GM23338 (cell line): Measurements from ENCODE around the gene CXXC5. TPM values are rescaled to one million over a fixed set of nuclear protein-coding genes. Genes with fewer than 3 reads are reported as not detected.

ENCODE experiments used
- CREB1 ChIP-seq: fragments of 250-450 bp; sonication (Bioruptor Pico); IDR thresholded peaks from 2 replicates; pipeline ENCODE4 v1.5.0; 2020; ENCODE audit warnings: low read depth, mild to moderate bottlenecking, moderate library complexity
- EZH2phosphoT487 ChIP-seq: fragments of 200-600 bp; sonication (generic); IDR thresholded peaks from one replicate; pipeline ENCODE4 v1.8.1; 2018; ENCODE audit warnings: antibody characterized with exemption; ENCODE audit not compliant: unreplicated experiment
- JUNB ChIP-seq: IDR thresholded peaks from one replicate; pipeline ENCODE4 v1.6.1; 2016; ENCODE audit warnings: antibody characterized with exemption; ENCODE audit not compliant: unreplicated experiment
- NANOG ChIP-seq: IDR thresholded peaks from 2 replicates; pipeline ENCODE4 v1.6.1; 2016; ENCODE audit warnings: antibody characterized with exemption, borderline replicate concordance
- POLR2AphosphoS5 ChIP-seq: IDR thresholded peaks from 2 replicates; pipeline ENCODE4 v1.6.1; 2016; ENCODE audit warnings: antibody characterized with exemption, low read depth
- REST ChIP-seq: IDR thresholded peaks from one replicate; pipeline ENCODE4 v1.6.1; 2018; ENCODE audit warnings: antibody characterized with exemption; ENCODE audit not compliant: unreplicated experiment
- STAT1 ChIP-seq: IDR thresholded peaks from one replicate; pipeline ENCODE4 v1.6.1; 2016; ENCODE audit warnings: antibody characterized with exemption; ENCODE audit not compliant: unreplicated experiment
- ZNF114 ChIP-seq: fragments of 250-450 bp; sonication (Bioruptor Pico); IDR thresholded peaks from 2 replicates; pipeline ENCODE4 v1.5.0; 2020; ENCODE audit warnings: mild to moderate bottlenecking, moderate library complexity
- polyA plus RNA-seq: library from polyadenylated mRNA; unstranded; fragments of >200 nt; fragmentation: Nextera tagmentation; extraction: Ambion mirVana; gene quantifications from 2 replicates; pipeline ENCODE4 v1.2.1, GENCODE V29; 2016
- total RNA-seq: library from RNA; depleted of rRNA; stranded (reverse); fragments of >200 nt; shearing (Covaris generic); gene quantifications from 2 replicates; pipeline ENCODE4 v1.2.3, GENCODE V29; 2014
- TF ChIP-seq, protein P1 (sequence below): fragments of 250-450 bp; sonication (Bioruptor Pico); IDR thresholded peaks from 2 replicates; pipeline ENCODE4 v1.5.0; 2020; ENCODE audit warnings: mild to moderate bottlenecking, moderate library complexity

Gene CXXC5
- total and polyA plus RNA-seq, 2 experiments from 2014 or later, result 63.3 to 111 TPM

DNA sequence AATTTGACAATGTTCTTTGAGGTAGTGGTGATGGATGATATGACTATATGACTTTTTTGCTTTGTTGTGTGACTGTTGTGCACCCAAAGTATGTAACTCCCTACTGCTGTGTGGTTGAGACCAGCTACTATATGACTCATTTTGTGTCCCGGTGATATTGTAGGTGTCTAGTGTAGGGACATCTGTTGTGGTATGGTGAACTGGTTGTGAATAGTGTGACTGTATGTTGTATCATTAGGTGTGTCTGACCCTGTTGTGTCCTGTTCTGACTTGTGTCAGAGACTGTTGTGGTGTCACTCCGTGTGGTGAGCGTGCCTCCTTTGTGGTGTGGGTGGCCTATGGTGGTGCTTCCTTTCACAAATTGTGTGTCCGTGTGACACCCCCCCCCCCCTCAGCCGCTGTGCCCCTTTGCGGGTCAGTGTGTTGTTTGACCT lies 11.2 kb upstream of the CXXC5 start (continued):
- TF ChIP-seq, protein P1, sequence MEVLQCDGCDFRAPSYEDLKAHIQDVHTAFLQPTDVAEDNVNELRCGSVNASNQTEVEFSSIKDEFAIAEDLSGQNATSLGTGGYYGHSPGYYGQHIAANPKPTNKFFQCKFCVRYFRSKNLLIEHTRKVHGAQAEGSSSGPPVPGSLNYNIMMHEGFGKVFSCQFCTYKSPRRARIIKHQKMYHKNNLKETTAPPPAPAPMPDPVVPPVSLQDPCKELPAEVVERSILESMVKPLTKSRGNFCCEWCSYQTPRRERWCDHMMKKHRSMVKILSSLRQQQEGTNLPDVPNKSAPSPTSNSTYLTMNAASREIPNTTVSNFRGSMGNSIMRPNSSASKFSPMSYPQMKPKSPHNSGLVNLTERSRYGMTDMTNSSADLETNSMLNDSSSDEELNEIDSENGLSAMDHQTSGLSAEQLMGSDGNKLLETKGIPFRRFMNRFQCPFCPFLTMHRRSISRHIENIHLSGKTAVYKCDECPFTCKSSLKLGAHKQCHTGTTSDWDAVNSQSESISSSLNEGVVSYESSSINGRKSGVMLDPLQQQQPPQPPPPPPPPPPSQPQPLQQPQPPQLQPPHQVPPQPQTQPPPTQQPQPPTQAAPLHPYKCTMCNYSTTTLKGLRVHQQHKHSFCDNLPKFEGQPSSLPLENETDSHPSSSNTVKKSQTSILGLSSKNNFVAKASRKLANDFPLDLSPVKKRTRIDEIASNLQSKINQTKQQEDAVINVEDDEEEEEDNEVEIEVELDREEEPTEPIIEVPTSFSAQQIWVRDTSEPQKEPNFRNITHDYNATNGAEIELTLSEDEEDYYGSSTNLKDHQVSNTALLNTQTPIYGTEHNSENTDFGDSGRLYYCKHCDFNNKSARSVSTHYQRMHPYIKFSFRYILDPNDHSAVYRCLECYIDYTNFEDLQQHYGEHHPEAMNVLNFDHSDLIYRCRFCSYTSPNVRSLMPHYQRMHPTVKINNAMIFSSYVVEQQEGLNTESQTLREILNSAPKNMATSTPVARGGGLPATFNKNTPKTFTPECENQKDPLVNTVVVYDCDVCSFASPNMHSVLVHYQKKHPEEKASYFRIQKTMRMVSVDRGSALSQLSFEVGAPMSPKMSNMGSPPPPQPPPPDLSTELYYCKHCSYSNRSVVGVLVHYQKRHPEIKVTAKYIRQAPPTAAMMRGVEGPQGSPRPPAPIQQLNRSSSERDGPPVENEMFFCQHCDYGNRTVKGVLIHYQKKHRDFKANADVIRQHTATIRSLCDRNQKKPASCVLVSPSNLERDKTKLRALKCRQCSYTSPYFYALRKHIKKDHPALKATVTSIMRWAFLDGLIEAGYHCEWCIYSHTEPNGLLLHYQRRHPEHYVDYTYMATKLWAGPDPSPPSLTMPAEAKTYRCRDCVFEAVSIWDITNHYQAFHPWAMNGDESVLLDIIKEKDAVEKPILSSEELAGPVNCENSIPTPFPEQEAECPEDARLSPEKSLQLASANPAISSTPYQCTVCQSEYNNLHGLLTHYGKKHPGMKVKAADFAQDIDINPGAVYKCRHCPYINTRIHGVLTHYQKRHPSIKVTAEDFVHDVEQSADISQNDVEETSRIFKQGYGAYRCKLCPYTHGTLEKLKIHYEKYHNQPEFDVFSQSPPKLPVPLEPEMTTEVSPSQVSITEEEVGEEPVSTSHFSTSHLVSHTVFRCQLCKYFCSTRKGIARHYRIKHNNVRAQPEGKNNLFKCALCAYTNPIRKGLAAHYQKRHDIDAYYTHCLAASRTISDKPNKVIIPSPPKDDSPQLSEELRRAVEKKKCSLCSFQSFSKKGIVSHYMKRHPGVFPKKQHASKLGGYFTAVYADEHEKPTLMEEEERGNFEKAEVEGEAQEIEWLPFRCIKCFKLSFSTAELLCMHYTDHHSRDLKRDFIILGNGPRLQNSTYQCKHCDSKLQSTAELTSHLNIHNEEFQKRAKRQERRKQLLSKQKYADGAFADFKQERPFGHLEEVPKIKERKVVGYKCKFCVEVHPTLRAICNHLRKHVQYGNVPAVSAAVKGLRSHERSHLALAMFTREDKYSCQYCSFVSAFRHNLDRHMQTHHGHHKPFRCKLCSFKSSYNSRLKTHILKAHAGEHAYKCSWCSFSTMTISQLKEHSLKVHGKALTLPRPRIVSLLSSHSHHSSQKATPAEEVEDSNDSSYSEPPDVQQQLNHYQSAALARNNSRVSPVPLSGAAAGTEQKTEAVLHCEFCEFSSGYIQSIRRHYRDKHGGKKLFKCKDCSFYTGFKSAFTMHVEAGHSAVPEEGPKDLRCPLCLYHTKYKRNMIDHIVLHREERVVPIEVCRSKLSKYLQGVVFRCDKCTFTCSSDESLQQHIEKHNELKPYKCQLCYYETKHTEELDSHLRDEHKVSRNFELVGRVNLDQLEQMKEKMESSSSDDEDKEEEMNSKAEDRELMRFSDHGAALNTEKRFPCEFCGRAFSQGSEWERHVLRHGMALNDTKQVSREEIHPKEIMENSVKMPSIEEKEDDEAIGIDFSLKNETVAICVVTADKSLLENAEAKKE (CRISPR knock-in tag), result no peak
- no peak for TF ChIP-seq REST
- no peak for TF ChIP-seq POLR2AphosphoS5
- TF ChIP-seq NANOG, result no peak
- TF ChIP-seq EZH2phosphoT487, result no peak
- no peak for TF ChIP-seq STAT1
- TF ChIP-seq ZNF114 (CRISPR knock-in tag), result no peak
- TF ChIP-seq CREB1, result no peak
- TF ChIP-seq JUNB, result no peak
